Spleen (tissue), 7 donors: Measurements from ENCODE around the gene SMIM45.

Experiments
- POLR2A ChIP-seq, 3 donors: fragments of 450-650 bp; IDR thresholded peaks; one replicate each; pipeline ENCODE4 v1.5.1; 2017; ENCODE audit warnings: antibody characterized with exemption in 3 of 3, mild to moderate bottlenecking in 1 of 3
- TF ChIP-seq, protein P1 (sequence below), 11 experiments: fragments of 200-600 bp in 7 of 11; fragments of 450-650 bp in 4 of 11; sonication (generic) in 4 of 11; IDR thresholded peaks in 8 of 11; conservative IDR thresholded peaks in 3 of 11; 1 replicate in 7 of 11; 2 replicates in 4 of 11; pipeline versions ENCODE4 v1.4.0 to v1.8.0; 2016 to 2021; ENCODE audit warnings: antibody characterized with exemption in 11 of 11, inconsistent platforms in 4 of 11, mild to moderate bottlenecking in 1 of 11
- donor health status: DM: no; HTN: no; CAD: no; lungs with moderate emphysema.
- donor health status: DM: no; HTN: no; CAD: no.
- donor health status: DM: no; HTN: no; CAD: no.

GRCh38 chr22:42000466-42000865 is 48.5 kb downstream of the SMIM45 start:
- TF ChIP-seq, protein P1, sequence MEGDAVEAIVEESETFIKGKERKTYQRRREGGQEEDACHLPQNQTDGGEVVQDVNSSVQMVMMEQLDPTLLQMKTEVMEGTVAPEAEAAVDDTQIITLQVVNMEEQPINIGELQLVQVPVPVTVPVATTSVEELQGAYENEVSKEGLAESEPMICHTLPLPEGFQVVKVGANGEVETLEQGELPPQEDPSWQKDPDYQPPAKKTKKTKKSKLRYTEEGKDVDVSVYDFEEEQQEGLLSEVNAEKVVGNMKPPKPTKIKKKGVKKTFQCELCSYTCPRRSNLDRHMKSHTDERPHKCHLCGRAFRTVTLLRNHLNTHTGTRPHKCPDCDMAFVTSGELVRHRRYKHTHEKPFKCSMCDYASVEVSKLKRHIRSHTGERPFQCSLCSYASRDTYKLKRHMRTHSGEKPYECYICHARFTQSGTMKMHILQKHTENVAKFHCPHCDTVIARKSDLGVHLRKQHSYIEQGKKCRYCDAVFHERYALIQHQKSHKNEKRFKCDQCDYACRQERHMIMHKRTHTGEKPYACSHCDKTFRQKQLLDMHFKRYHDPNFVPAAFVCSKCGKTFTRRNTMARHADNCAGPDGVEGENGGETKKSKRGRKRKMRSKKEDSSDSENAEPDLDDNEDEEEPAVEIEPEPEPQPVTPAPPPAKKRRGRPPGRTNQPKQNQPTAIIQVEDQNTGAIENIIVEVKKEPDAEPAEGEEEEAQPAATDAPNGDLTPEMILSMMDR (IDR thresholded peaks at IDR 0.05 in 8 of 11, conservative IDR thresholded peaks at IDR 0.05 in 3 of 11): no peak
- TF ChIP-seq POLR2A (IDR thresholded peaks at IDR 0.05): no peak
